ENCODE data around the gene NXPE1. TPM values are rescaled to one million over a fixed set of nuclear protein-coding genes. Genes with fewer than 3 reads are reported as not detected.
"Not testable (repeated sequence)": the region's sequence is repeated elsewhere in the genome, so short reads cannot be mapped to it uniquely, and the experiment has no call there.

Gene NXPE1
- polyA plus RNA-seq, 1 of the 3 experiments (the other 2 are of a cell fraction): not detected

DNA sequence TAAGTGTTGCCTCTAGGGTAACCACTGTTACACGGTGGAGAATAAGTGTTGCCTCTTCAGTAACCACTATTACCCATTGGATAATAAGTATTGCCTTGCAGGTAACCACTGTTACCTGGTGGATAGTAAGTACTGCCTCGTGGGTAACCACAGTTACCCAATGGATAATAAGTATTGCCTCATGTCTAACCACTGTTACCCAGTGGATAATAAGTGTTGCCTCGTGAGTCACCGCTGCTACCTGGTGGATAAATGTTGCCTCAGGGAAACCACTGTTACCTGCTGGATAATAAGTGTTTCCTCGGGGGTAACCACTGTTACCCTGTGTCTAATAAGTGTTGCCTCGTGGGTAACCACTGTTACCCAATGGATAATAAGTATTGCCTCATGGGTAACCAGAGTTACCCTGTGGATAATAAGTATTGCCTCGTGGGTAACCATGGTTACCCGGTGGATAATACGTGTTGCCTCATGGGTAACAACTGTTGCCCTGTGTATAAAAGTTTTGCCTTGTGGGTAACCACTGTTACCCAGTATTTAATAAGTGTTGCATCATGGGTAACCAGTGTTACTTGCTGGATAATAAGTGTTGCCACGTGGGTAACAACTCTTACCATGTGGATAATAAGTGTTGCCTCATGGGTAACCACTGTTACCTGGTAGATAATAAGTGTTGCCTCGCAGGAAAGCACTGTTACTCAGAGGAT lies 48.2 kb upstream of the NXPE1 start:
- POLR2A ChIA-PET: no interaction called here
- Histone ChIP-seq H3K4me2 (no peak overlapping the region), H3K9ac (no peak overlapping the region), H2AFZ (ENCODE audit: low read depth) (no peak overlapping the region), H3K27me3 (ENCODE audit: insufficient read depth) (no peaks in the 10 kb centered on the region), H3K9me3 (no peaks in the 10 kb centered on the region), H3K9me2 (no peaks in the 10 kb centered on the region), H3F3A (replicated peaks; ENCODE audit: insufficient read depth) (no peaks in the 10 kb centered on the region), H3K4me3 (ENCODE audit: low read depth in 2 of 2, low read length in 1 of 2) (no peak overlapping the region), H3K4me1 (ENCODE audit: control insufficient read depth in 1 of 2, insufficient read depth in 2 of 2, low read depth in 1 of 2, low read length in 1 of 2) (no peaks in the 10 kb centered on the region), H3K79me2 (ENCODE audit: insufficient read depth) (no peaks in the 10 kb centered on the region), H4K20me1 (ENCODE audit: insufficient read depth) (no peaks in the 10 kb centered on the region), H3K36me3 (replicated peaks in 1 of 2; ENCODE audit: control insufficient read depth in 1 of 2, insufficient read depth in 2 of 2, low read length in 1 of 2) (no peaks in the 10 kb centered on the region), H3K27ac (ENCODE audit: low read depth in 2 of 2, low read length in 1 of 2) (no peak overlapping the region)
- 29% methylated on average over 10 of the region's 11 CpGs for WGBS (ENCODE audit: low lambda C conversion rate)
- CTCF ChIA-PET: no interaction called here
- TF ChIP-seq MEF2A (IDR thresholded peaks at IDR 0.05; ENCODE audit: borderline replicate concordance, low read depth): no peak
- TF ChIP-seq EZH2phosphoT487 (IDR thresholded peaks at IDR 0.05; ENCODE audit: borderline replicate concordance, low read depth): no peak
- TF ChIP-seq FOXM1 (IDR thresholded peaks at IDR 0.05; ENCODE audit: low read depth): no peak
- TF ChIP-seq TAF1 (IDR thresholded peaks at IDR 0.05; ENCODE audit: borderline replicate concordance, low read depth, low read length): no peak
- TF ChIP-seq, protein P1, sequence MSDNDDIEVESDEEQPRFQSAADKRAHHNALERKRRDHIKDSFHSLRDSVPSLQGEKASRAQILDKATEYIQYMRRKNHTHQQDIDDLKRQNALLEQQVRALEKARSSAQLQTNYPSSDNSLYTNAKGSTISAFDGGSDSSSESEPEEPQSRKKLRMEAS (IDR thresholded peaks at IDR 0.05; ENCODE audit: low read depth): no peak
- no peak for TF ChIP-seq ELF1 (IDR thresholded peaks at IDR 0.05)
- no peak for TF ChIP-seq GABPA (IDR thresholded peaks at IDR 0.05; ENCODE audit: low read depth)
- TF ChIP-seq, protein P2, sequence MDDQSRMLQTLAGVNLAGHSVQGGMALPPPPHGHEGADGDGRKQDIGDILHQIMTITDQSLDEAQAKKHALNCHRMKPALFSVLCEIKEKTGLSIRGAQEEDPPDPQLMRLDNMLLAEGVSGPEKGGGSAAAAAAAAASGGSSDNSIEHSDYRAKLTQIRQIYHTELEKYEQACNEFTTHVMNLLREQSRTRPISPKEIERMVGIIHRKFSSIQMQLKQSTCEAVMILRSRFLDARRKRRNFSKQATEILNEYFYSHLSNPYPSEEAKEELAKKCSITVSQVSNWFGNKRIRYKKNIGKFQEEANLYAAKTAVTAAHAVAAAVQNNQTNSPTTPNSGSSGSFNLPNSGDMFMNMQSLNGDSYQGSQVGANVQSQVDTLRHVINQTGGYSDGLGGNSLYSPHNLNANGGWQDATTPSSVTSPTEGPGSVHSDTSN (IDR thresholded peaks at IDR 0.05): no peak
- TF ChIP-seq SMC3 (IDR thresholded peaks at IDR 0.05; ENCODE audit: low read depth, low read length): no peak
- TF ChIP-seq, protein P3, sequence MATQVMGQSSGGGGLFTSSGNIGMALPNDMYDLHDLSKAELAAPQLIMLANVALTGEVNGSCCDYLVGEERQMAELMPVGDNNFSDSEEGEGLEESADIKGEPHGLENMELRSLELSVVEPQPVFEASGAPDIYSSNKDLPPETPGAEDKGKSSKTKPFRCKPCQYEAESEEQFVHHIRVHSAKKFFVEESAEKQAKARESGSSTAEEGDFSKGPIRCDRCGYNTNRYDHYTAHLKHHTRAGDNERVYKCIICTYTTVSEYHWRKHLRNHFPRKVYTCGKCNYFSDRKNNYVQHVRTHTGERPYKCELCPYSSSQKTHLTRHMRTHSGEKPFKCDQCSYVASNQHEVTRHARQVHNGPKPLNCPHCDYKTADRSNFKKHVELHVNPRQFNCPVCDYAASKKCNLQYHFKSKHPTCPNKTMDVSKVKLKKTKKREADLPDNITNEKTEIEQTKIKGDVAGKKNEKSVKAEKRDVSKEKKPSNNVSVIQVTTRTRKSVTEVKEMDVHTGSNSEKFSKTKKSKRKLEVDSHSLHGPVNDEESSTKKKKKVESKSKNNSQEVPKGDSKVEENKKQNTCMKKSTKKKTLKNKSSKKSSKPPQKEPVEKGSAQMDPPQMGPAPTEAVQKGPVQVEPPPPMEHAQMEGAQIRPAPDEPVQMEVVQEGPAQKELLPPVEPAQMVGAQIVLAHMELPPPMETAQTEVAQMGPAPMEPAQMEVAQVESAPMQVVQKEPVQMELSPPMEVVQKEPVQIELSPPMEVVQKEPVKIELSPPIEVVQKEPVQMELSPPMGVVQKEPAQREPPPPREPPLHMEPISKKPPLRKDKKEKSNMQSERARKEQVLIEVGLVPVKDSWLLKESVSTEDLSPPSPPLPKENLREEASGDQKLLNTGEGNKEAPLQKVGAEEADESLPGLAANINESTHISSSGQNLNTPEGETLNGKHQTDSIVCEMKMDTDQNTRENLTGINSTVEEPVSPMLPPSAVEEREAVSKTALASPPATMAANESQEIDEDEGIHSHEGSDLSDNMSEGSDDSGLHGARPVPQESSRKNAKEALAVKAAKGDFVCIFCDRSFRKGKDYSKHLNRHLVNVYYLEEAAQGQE (IDR thresholded peaks at IDR 0.05; ENCODE audit: low read depth, low read length): no peak
- TF ChIP-seq RAD21 (IDR thresholded peaks at IDR 0.05; ENCODE audit: low read length): no peak
- no peak for TF ChIP-seq YY1 (IDR thresholded peaks at IDR 0.05; ENCODE audit: low read depth)
- DNase-seq: no peak

DNA sequence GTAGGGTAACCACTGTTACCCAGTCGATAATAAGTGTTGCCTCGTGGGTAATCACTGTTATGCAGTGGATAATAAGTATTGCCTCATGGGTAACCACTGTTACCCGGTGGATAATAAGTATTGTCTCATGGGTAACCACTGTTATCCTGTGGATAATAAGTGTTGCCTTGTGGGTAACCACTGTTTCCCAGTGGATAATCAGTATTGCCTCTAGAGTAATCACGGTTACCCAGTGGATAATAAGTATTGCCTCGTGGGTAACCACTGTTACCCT lies 47.1 kb upstream of the NXPE1 start:
- H3K27ac ChIP-seq (ENCODE audit: low read depth in 2 of 2, low read length in 1 of 2); DNase-seq; H3K9me2 ChIP-seq; H3K4me3 ChIP-seq (ENCODE audit: low read depth in 2 of 2, low read length in 1 of 2); H2AFZ ChIP-seq (ENCODE audit: low read depth); H3K9me3 ChIP-seq; H3K4me1 ChIP-seq (ENCODE audit: control insufficient read depth in 1 of 2, insufficient read depth in 2 of 2, low read depth in 1 of 2, low read length in 1 of 2); H3K9ac ChIP-seq; H3F3A ChIP-seq (replicated peaks; ENCODE audit: insufficient read depth); POLR2A ChIA-PET; H3K27me3 ChIP-seq (ENCODE audit: insufficient read depth); H3K36me3 ChIP-seq (replicated peaks in 1 of 2; ENCODE audit: control insufficient read depth in 1 of 2, insufficient read depth in 2 of 2, low read length in 1 of 2); H3K79me2 ChIP-seq (ENCODE audit: insufficient read depth); H4K20me1 ChIP-seq (ENCODE audit: insufficient read depth); CTCF ChIA-PET; H3K4me2 ChIP-seq: not testable (repeated sequence)
- WGBS (ENCODE audit: low lambda C conversion rate): 23% methylated on average over 4 of the region's 5 CpGs
